Measurements from ENCODE around the gene ROR2.

The ROR2 gene

DNA sequence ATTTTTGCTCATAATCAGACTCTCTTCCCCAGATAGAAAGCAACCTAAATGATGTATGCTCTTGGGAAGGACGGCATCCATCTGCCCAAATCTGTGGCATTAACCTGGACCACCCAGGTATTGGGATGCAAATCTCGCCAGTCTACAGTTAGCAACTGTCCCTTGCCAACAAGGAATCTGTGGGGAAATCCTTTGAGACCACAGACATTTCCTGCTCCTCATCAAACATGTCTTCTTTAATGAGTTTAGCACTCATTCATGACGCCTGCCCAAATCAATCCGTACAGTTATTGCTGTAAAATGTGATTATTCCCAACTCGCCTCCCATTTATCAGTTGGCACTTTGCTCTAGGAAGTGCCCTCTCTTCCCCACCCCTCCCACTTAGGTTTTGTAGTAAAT lies 7.8 kb downstream of the ROR2 start:
- TF ChIP-seq, protein P1, sequence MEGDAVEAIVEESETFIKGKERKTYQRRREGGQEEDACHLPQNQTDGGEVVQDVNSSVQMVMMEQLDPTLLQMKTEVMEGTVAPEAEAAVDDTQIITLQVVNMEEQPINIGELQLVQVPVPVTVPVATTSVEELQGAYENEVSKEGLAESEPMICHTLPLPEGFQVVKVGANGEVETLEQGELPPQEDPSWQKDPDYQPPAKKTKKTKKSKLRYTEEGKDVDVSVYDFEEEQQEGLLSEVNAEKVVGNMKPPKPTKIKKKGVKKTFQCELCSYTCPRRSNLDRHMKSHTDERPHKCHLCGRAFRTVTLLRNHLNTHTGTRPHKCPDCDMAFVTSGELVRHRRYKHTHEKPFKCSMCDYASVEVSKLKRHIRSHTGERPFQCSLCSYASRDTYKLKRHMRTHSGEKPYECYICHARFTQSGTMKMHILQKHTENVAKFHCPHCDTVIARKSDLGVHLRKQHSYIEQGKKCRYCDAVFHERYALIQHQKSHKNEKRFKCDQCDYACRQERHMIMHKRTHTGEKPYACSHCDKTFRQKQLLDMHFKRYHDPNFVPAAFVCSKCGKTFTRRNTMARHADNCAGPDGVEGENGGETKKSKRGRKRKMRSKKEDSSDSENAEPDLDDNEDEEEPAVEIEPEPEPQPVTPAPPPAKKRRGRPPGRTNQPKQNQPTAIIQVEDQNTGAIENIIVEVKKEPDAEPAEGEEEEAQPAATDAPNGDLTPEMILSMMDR (IDR thresholded peaks at IDR 0.05; ENCODE audit: low read depth, low read length) = no peak
- DNase-seq (ENCODE audit: extremely low read depth, low read depth) = no peak

DNA sequence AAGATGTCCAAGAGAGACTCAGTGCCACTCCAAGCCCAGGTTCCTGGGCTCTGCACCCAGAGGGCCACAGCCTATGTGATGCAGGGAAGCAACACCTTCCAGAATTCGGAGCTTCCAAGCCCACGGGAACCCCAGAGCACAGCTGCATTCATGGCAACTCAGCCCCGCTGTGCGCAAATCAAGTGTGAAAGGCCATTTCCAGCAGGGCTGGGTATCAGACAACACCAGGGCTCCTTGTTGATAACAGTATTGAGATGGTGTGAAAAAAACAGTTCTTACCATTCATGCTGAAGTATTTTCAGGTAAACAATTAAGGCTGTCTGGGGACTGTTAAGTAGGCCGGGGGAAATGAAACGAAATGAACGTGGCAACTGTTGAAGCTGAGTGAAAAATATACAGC lies 10.1 kb downstream of the ROR2 start:
- DNase-seq (ENCODE audit: extremely low read depth, low read depth) = no peak
- TF ChIP-seq, protein P1 (IDR thresholded peaks at IDR 0.05; ENCODE audit: low read depth, low read length) = no peak

DNA sequence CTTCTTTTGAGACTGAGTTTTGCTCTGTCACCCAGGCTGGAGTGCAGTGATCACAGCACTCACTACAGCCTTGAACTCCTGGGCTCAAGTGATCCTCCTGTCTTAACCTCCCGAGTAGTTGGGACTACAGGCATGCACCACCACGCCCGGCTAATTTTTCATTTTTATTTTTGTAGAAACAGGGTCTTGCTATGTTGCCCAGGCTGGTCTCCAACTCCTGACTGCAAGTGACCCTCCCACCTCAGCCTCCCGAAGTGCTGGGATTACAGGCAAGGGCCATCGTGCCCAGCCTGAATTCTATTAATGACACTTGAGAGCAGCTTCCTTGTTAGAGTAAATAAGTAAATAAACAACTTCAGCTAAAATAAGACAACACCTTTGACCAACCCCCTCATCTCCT lies 12.3 kb downstream of the ROR2 start:
- TF ChIP-seq, protein P1 (IDR thresholded peaks at IDR 0.05; ENCODE audit: low read depth, low read length) = no peak

DNA sequence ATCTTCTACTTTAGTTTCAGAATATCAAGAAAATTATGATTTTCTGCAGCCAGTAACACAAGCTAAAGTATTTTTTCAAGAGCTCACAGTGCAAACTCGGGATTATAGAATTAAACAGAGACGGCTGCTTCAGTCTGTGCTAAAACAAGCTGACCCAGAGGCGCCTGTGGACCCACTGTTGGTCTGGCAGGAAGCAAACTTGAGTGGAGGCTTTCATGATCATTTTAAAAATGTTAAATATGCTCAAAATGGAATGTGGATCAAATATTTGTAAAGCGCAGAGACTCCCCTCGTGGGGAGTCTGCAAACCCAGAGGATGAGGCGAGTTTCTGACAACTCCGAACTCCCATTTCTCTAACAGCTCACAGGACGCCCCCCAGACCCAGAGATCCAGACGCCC lies 13.0 kb downstream of the ROR2 start:
- DNase-seq (ENCODE audit: extremely low read depth, low read depth) = no peak
- TF ChIP-seq, protein P1 (IDR thresholded peaks at IDR 0.05; ENCODE audit: low read depth, low read length) = no peak

More for the DNA sequence above, 12.3 kb downstream of the ROR2 start:
- DNase-seq (ENCODE audit: extremely low read depth, low read depth) = no peak

DNA sequence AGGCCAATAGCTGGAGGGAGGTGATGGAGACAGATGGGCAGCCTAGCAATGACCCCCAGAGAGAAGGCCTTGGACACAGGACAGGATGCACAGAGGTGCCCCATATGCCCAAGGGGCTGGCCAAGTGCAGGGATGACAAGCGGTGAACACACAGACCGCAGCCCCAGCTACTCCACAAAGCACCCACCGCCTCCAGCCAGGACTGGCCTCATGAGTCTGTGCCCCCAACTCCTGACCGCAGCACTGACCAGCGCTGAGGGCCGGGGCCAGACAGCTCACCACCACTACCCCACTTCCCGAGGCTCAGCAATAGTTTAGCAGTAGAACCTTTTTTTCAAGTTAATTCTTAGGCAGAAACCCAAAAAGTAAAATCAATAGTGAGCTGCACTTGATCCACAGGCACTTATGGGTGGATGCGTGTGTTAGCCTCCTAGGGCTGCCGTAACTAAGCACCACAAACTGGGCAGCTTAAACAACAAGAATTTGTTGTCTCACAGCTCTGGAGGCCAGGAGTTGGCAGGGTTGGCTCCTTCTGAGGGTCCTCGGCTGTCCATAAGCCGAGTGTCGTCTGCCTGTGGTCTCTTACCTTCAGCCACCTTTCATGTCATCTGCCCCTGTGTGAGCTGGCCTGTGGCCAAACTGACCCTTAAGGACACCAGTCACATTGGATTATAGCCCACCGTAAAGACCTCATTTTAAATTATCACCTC lies 14.1 kb downstream of the ROR2 start:
- no peak for DNase-seq (ENCODE audit: extremely low read depth, low read depth)
- TF ChIP-seq, protein P1 (IDR thresholded peaks at IDR 0.05; ENCODE audit: low read depth, low read length) = no peak

DNA sequence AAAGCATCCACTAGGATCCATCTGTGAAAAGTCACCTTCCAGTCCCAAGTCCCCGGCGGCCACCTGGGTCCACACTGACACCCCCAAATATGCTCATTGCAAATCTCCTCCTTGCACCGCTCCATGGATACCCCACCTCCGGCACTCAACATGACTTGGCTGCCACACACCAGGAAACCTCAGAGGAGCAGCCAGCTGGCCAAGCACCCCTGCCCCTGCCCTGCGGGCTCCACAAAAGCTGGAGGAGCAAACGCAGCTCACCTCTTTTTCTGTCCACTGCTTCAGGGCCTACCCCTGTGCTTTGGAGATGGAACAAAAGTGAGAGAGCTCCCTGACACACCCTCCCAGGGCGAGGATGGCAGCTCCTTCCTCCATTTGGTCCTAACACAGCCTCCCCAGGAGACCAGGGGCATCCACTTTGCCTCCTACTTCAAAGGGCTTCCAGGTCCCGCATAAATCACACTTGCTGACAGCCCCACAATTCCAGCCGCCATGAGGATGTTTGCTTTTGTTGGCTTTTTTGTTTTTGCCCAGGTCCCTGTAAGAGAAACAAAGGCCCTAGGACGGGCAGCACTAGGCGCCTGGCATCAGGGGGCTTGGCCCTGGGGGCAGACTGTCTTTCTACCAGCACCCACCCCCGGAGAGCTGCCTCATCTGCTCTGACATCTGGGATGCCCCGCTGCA lies 14.8 kb downstream of the ROR2 start:
- TF ChIP-seq, protein P1 (IDR thresholded peaks at IDR 0.05; ENCODE audit: low read depth, low read length) = no peak
- no peak for DNase-seq (ENCODE audit: extremely low read depth, low read depth)

DNA sequence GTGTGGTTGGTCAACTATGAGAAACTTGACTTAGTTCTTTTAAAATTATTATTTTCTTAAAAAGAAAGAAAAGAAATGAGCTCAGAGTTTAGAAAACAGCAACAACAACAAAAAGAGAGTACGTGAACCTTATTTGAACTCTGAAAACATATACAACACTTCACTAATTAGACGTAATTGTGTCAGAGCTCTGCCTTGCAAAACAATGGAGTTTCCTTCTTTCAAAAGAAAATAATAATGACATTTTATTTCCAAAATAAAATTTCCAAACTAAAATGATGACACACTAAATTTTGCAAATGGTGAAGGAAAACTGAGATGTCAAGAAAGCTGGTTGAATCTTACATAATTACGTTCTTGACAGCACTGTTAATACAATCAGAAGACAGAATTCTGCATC lies 15.4 kb downstream of the ROR2 start:
- TF ChIP-seq, protein P1 (IDR thresholded peaks at IDR 0.05; ENCODE audit: low read depth, low read length) = no peak
- no peak for DNase-seq (ENCODE audit: extremely low read depth, low read depth)

All from AG09319 (cell line).